Ovary (tissue), 10 donors: ENCODE results near the gene ZNF76. TPM values are rescaled to one million over a fixed set of nuclear protein-coding genes. Genes with fewer than 3 reads are reported as not detected.
A peak's percentile ranks its signal among the peaks of the same experiment; 100 is the strongest.

Experiments
- DNase-seq, 5 donors: peaks; one replicate each; pipeline ENCODE4 v3.0.0-alpha.2; 2019 to 2020
- H3K27ac ChIP-seq, 2 donors: fragments of 200-600 bp; one replicate each; pipeline versions ENCODE4 v1.5.1 to v1.8.0; 2019 to 2022
- H3K27me3 ChIP-seq: fragments of 200-600 bp; one replicate; pipeline ENCODE4 v1.8.0; 2022
- H3K36me3 ChIP-seq: fragments of 200-600 bp; sonication (generic); one replicate; pipeline ENCODE4 v1.5.1; 2019
- H3K4me1 ChIP-seq: one replicate; pipeline ENCODE4 v1.8.1; 2013; ENCODE audit warnings: mild to moderate bottlenecking, moderate library complexity; ENCODE audit not compliant: insufficient read depth
- H3K4me3 ChIP-seq: fragments of 200-600 bp; sonication (generic); one replicate; pipeline ENCODE4 v1.5.1; 2017
- H3K9me3 ChIP-seq, 2 donors: fragments of 200-600 bp in 1 of 2; sonication (generic) in 1 of 2; one replicate each; pipeline versions ENCODE4 v1.5.1 to v1.8.1; 2013 to 2019; ENCODE audit warnings: mild to moderate bottlenecking in 1 of 2, moderate library complexity in 1 of 2
- CTCF ChIP-seq, 3 donors: fragments of 450-650 bp in 2 of 3; fragments of 200-600 bp in 1 of 3; IDR thresholded peaks; one replicate each; pipeline versions ENCODE4 v1.5.1 to v1.8.0; 2016 to 2022; ENCODE audit warnings: antibody characterized with exemption in 3 of 3, mild to moderate bottlenecking in 1 of 3
- EP300 ChIP-seq: sonication (generic); formaldehyde crosslinking; IDR thresholded peaks from one replicate; pipeline ENCODE4 v1.6.1; 2017; ENCODE audit warnings: antibody characterized with exemption
- POLR2A ChIP-seq: fragments of 450-650 bp; IDR thresholded peaks from one replicate; pipeline ENCODE4 v1.6.1; 2017; ENCODE audit warnings: antibody characterized with exemption, mild to moderate bottlenecking, moderate library complexity
- WGBS, 3 donors: extraction: QIAGEN DNeasy Blood & Tissue Kit in 1 of 3; methylation state at CpG; one replicate each; pipeline versions ENCODE4 v1.1.5 to v1.1.7; 2013 to 2017; 5-methylcytosine and 5-hydroxymethylcytosine counted together
- intact Hi-C, 4 donors: fragments of 100-400 bp; cut with DNase I; formaldehyde crosslinking; loops; one replicate each; pipeline versions ENCODE4 v1.11.0 to v1.15.1; 2022 to 2023
- long read RNA-seq, 3 donors: library from polyadenylated mRNA in 2 of 3; unstranded in 2 of 3; transcript quantifications; one replicate each; pipeline ENCODE4 v2.0.0 and lab custom pipeline, GENCODE V29; 2021 to 2026
- polyA plus RNA-seq, 2 donors: library from polyadenylated mRNA; stranded (reverse); fragments of 200-250 nt in 1 of 2; fragments of 350-450 nt in 1 of 2; fragmentation: Illumina TruSeq in 1 of 2; extraction: RNeasy Lipid Tissue Mini Kit (QIAGEN cat#74804) in 1 of 2; gene quantifications; one replicate each; pipeline ENCODE4 v1.2.3, GENCODE V29; 2013 to 2014
- total RNA-seq, 7 donors: library from RNA; depleted of rRNA in 2 of 7; stranded (reverse); fragments of >200 nt in 2 of 7; fragmentation: NEBNext Ultra II Directional in 3 of 7; extraction: Animal tissue kit (Norgen Biotek cat#: 25700) in 3 of 7; gene quantifications; one replicate each; pipeline versions ENCODE4 v1.1.0 to v1.2.4, GENCODE V29; 2016 to 2023
- donor health status: DM: no; HTN: no; CAD: no; lungs with moderate emphysema.
- donor health status: DM: no; HTN: no; CAD: no.
- donor health status: Bipolar disorder and iron deficiency.
- donor health status: DM: yes; HTN: yes; CAD: no.
- donor health status: DM: no; HTN: no; CAD: no.
- donor health status: DM: yes; HTN: yes; CAD: no.

Gene ZNF76
- total RNA-seq (10 to 100 TPM; 36.0 to 55.0 (median 47.9) TPM), polyA plus RNA-seq (10 to 100 TPM; 17.0 to 33.8 TPM)
- long read RNA-seq, donor 1, transcript ZNF76-204 (4 exons, 697 nt), result minor isoform, 9 of 228 reads
- long read RNA-seq, donor 1, transcript ZNF76-208 (3 exons, 1,024 nt), result minor isoform, 5 of 228 reads
- long read RNA-seq, donor 1, transcript ZNF76-202 (13 exons, 2,447 nt), result major isoform, 32 of 228 reads
- long read RNA-seq, donor 1, transcript ZNF76-203 (14 exons, 2,716 nt), result minor isoform, 13 of 228 reads
- long read RNA-seq, donor 1, partial matches to known transcripts, result 105 of 228 reads
- long read RNA-seq, donor 1, other reads (novel, unspliced or antisense), result 59 of 228 reads
- long read RNA-seq, donor 2, partial matches to known transcripts, result 5 of 5 reads
- long read RNA-seq, donor 2, other reads (novel, unspliced or antisense), result 0 of 5 reads
- long read RNA-seq, donor 3, transcript ZNF76-202 (13 exons, 2,447 nt), result minor isoform, 6 of 66 reads
- long read RNA-seq, donor 3, transcript ZNF76-203 (14 exons, 2,716 nt), result major isoform, 13 of 66 reads
- long read RNA-seq, donor 3, partial matches to known transcripts, result 27 of 66 reads
- long read RNA-seq, donor 3, other reads (novel, unspliced or antisense), result 18 of 66 reads

GRCh38 chr6:35259194-35259947, at the start of gene ZNF76:
TSS of gene ZNF76 (plus strand) at chr6:35259735. CDS start at chr6:35281152, 21,417 bp downstream.
- Histone ChIP-seq H3K9me3 (no peaks in the 10 kb centered on the region), H3K4me1 (peaks cover 6% of the 10 kb centered on the region), H3K36me3 (no peaks in the 10 kb centered on the region), H3K4me3 (peak within 1 kb of the TSS; percentile 96), H3K27ac (peak within 1 kb of the TSS; percentile 98 to 99), H3K27me3 (no peaks in the 10 kb centered on the region)
- TF ChIP-seq POLR2A (peak; percentile 86), EP300 (no peak), CTCF (IDR thresholded peaks at IDR 0.05) (peak in 2 of 3 donors; percentile 25 to 75)
- intact Hi-C loops, result no loop called here
- WGBS, 3 donors, result 0 to 1% (median 0%) methylated on average over 38 to 82 of the region's 82 CpGs
- DNase-seq, result peak; percentile 99 to 100 (median 99)

GRCh38 chr6:35213298-35213791, 46.2 kb upstream of the ZNF76 start:
- H3K27ac ChIP-seq, result no peak overlapping the region
- 7 to 9% (median 7%) methylated on average over 51 of the region's 51 CpGs for WGBS, 3 donors
- no peaks in the 10 kb centered on the region for H3K36me3 ChIP-seq
- intact Hi-C loops, result no loop called here
- peaks cover 5% of the 10 kb centered on the region for H3K4me1 ChIP-seq
- no peaks in the 10 kb centered on the region for H3K27me3 ChIP-seq
- TF ChIP-seq CTCF (IDR thresholded peaks at IDR 0.05), result no peak
- no peak for TF ChIP-seq POLR2A
- no peak for TF ChIP-seq EP300
- peak overlapping the region; percentile 25 for H3K4me3 ChIP-seq
- no peaks in the 10 kb centered on the region for H3K9me3 ChIP-seq
- no peak for DNase-seq

GRCh38 chr6:35213824-35214756, 45.4 kb upstream of the ZNF76 start, which contains the start of gene SCUBE3:
TSS of gene SCUBE3 (plus strand) at chr6:35213956. CDS start at chr6:35214419, 463 bp downstream.
- 1 to 2% (median 1%) methylated on average over 57 to 89 of the region's 89 CpGs for WGBS, 3 donors
- peak in 4 of 5 donors; percentile 18 to 49 (median 36) for DNase-seq
- intact Hi-C loops, result no loop called here
- no peaks in the 10 kb centered on the region for H3K27me3 ChIP-seq
- H3K36me3 ChIP-seq, result no peaks in the 10 kb centered on the region
- H3K4me3 ChIP-seq, result peak within 1 kb of the TSS; percentile 25
- no peaks in the 10 kb centered on the region for H3K9me3 ChIP-seq
- H3K4me1 ChIP-seq, result peaks cover 5% of the 10 kb centered on the region
- TF ChIP-seq POLR2A (no peak), CTCF (IDR thresholded peaks at IDR 0.05) (no peak), EP300 (no peak)
- no peak within 1 kb of the TSS for H3K27ac ChIP-seq
